Endodermal cell (in vitro differentiated cells): Measurements from ENCODE around the gene PPFIA3. TPM values are rescaled to one million over a fixed set of nuclear protein-coding genes. Genes with fewer than 3 reads are reported as not detected.

ENCODE experiments used
- DNase-seq: peaks from one replicate; pipeline ENCODE4 v3.0.0-alpha.2; 2017
- H3K27ac ChIP-seq: 2 replicates; pipeline ENCODE4 v1.5.1; 2013; ENCODE audit warnings: mild to moderate bottlenecking, low read depth, low read length, moderate library complexity
- H3K27me3 ChIP-seq: 2 replicates; pipeline ENCODE4 v1.6.1; 2013; ENCODE audit warnings: mild to moderate bottlenecking, low read length, moderate library complexity; ENCODE audit not compliant: insufficient read depth, control insufficient read depth, poor library complexity, severe bottlenecking
- H3K36me3 ChIP-seq: 2 replicates; pipeline ENCODE4 v1.7.0; 2013; ENCODE audit warnings: mild to moderate bottlenecking, low read length, moderate library complexity; ENCODE audit not compliant: control insufficient read depth, insufficient read depth
- H3K4me1 ChIP-seq: one replicate; pipeline ENCODE4 v1.7.0; 2013; ENCODE audit warnings: low read length; ENCODE audit not compliant: control insufficient read depth, insufficient read depth
- H3K4me3 ChIP-seq: 2 replicates; pipeline ENCODE4 v1.5.1; 2013; ENCODE audit warnings: mild to moderate bottlenecking, low read length, moderate library complexity
- H3K9ac ChIP-seq: 2 replicates; pipeline ENCODE4 v1.6.1; 2013; ENCODE audit warnings: mild to moderate bottlenecking, low read length, moderate library complexity; ENCODE audit not compliant: poor library complexity, severe bottlenecking; ENCODE audit errors: extremely low read depth
- H3K9me3 ChIP-seq: 2 replicates; pipeline ENCODE4 v1.6.1; 2013; ENCODE audit warnings: mild to moderate bottlenecking, low read length, moderate library complexity; ENCODE audit not compliant: control insufficient read depth
- H3K27ac Mint-ChIP-seq: 2 replicates; pipeline ENCODE4 v1.8.0; 2020; ENCODE audit warnings: mixed read lengths
- H3K27me3 Mint-ChIP-seq: 2 replicates; pipeline ENCODE4 v1.8.0; 2021; ENCODE audit warnings: mild to moderate bottlenecking, mixed read lengths; ENCODE audit not compliant: insufficient read depth
- H3K36me3 Mint-ChIP-seq: 2 replicates; pipeline ENCODE4 v1.8.0; 2020; ENCODE audit warnings: low read depth, mixed read lengths
- H3K4me1 Mint-ChIP-seq: 2 replicates; pipeline ENCODE4 v1.8.0; 2020; ENCODE audit warnings: mixed read lengths
- H3K4me3 Mint-ChIP-seq: 2 replicates; pipeline ENCODE4 v1.8.0; 2020; ENCODE audit warnings: mild to moderate bottlenecking, moderate library complexity, mixed read lengths
- H3K9me3 Mint-ChIP-seq: 2 replicates; pipeline ENCODE4 v1.8.0; 2020; ENCODE audit warnings: mild to moderate bottlenecking, mixed read lengths
- WGBS, 2 experiments: methylation state at CpG; one replicate each; pipeline versions ENCODE4 v1.1.5 to v1.1.7; 2013; ENCODE audit warnings: missing lambda C conversion rate in 2 of 2, mixed read lengths in 1 of 2; ENCODE audit not compliant: insufficient coverage in 1 of 2, insufficient read length in 1 of 2; 5-methylcytosine and 5-hydroxymethylcytosine counted together
- total RNA-seq, 2 donors: library from RNA; stranded (reverse); fragmentation: NEBNext Ultra II Directional in 1 of 2; extraction: Animal tissue kit (Norgen Biotek cat#: 25700) in 1 of 2; gene quantifications; 2 replicates in 1 of 2; 3 replicates in 1 of 2; pipeline ENCODE4 v1.2.1, GENCODE V29; 2021
- TF ChIP-seq, protein P1 (sequence below): fragments of 200-600 bp; sonication (generic); conservative IDR thresholded peaks from 2 replicates; pipeline ENCODE4 v1.5.0; 2021; ENCODE audit warnings: antibody characterized with exemption, mild to moderate bottlenecking

PPFIA3 gene
- total RNA-seq, 2 donors from 2014 or later, result 7.4 to 16.5 TPM

DNA sequence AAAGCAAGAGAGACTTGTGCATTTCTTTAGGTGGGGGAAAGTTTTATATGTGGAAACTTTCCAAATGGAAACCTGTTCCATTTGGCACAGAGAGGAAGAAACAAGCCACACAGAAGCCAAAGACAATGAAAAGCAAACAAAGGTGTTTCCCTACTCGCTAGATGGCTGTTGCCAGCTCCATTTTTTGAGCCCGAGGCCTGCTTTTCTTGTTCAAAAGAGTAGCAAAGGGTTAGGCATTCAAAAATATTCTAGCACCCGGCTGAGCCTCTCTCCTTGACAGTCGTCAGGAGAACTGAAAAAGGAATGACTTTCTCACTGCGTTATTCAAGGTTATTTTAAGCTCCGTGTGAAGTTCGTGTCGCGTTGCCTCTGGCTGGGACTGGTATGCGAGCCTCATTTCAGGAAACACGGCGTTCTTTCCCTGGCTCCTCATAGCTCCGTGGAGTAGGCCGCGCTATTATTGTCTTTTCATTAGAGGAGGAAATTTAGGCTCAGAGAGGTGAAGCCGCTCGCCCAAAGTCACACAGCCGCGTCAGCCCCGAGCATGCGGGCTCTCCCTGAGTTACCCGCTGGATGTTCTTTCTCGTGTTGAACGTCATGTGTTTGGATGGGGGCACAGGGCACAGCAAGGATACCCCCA lies 45.9 kb downstream of the PPFIA3 start:
- H3K9ac ChIP-seq, result no peak overlapping the region
- no peaks in the 10 kb centered on the region for H3K36me3 ChIP-seq
- TF ChIP-seq, protein P1, sequence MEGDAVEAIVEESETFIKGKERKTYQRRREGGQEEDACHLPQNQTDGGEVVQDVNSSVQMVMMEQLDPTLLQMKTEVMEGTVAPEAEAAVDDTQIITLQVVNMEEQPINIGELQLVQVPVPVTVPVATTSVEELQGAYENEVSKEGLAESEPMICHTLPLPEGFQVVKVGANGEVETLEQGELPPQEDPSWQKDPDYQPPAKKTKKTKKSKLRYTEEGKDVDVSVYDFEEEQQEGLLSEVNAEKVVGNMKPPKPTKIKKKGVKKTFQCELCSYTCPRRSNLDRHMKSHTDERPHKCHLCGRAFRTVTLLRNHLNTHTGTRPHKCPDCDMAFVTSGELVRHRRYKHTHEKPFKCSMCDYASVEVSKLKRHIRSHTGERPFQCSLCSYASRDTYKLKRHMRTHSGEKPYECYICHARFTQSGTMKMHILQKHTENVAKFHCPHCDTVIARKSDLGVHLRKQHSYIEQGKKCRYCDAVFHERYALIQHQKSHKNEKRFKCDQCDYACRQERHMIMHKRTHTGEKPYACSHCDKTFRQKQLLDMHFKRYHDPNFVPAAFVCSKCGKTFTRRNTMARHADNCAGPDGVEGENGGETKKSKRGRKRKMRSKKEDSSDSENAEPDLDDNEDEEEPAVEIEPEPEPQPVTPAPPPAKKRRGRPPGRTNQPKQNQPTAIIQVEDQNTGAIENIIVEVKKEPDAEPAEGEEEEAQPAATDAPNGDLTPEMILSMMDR, result no peak
- H3K27me3 ChIP-seq, result no peaks in the 10 kb centered on the region
- DNase-seq, result no peak
- Mint-ChIP-seq H3K4me1 (no peaks in the 10 kb centered on the region), H3K4me3 (no peak overlapping the region), H3K27ac (no peak overlapping the region), H3K27me3 (peaks cover 8% of the 10 kb centered on the region), H3K36me3 (peaks cover 3% of the 10 kb centered on the region), H3K9me3 (no peaks in the 10 kb centered on the region)
- 88 to 90% methylated on average over 21 to 24 of the region's 24 CpGs for WGBS, 2 experiments
- no peaks in the 10 kb centered on the region for H3K4me1 ChIP-seq
- no peak overlapping the region for H3K4me3 ChIP-seq
- no peak overlapping the region for H3K27ac ChIP-seq
- H3K9me3 ChIP-seq, result no peaks in the 10 kb centered on the region

DNA sequence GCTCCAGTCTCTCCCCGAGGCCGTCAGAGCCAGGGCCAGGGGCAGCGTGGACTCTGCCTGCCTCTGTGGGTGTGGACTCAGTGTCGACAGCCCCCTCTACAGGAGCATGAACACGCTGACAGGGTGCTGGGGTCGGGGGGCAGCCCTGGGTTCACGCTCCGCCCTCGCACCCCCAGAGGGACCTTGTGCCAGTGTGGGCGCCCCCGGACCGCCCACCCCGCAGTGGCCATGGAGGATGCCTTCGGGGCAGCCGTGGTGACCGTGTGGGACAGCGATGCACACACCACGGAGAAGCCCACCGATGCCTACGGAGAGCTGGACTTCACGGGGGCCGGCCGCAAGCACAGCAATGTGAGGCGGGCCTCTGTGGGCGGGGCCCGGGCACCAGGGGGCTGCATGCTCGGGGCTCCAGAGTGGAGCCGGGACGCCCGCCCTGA lies 46.5 kb downstream of the PPFIA3 start:
- Mint-ChIP-seq H3K27me3 (peaks cover 8% of the 10 kb centered on the region), H3K27ac (no peak overlapping the region), H3K9me3 (no peaks in the 10 kb centered on the region), H3K4me1 (no peaks in the 10 kb centered on the region), H3K4me3 (no peak overlapping the region), H3K36me3 (peaks cover 7% of the 10 kb centered on the region)
- TF ChIP-seq, protein P1, result peak; percentile 39
- Histone ChIP-seq H3K36me3 (peaks cover 6% of the 10 kb centered on the region), H3K9me3 (no peaks in the 10 kb centered on the region), H3K4me3 (no peak overlapping the region), H3K9ac (no peak overlapping the region), H3K27ac (no peak overlapping the region), H3K27me3 (no peaks in the 10 kb centered on the region), H3K4me1 (no peaks in the 10 kb centered on the region)
- WGBS, 2 experiments, result 81 to 86% methylated on average over 22 to 30 of the region's 30 CpGs
- DNase-seq, result peak; percentile 61

DNA sequence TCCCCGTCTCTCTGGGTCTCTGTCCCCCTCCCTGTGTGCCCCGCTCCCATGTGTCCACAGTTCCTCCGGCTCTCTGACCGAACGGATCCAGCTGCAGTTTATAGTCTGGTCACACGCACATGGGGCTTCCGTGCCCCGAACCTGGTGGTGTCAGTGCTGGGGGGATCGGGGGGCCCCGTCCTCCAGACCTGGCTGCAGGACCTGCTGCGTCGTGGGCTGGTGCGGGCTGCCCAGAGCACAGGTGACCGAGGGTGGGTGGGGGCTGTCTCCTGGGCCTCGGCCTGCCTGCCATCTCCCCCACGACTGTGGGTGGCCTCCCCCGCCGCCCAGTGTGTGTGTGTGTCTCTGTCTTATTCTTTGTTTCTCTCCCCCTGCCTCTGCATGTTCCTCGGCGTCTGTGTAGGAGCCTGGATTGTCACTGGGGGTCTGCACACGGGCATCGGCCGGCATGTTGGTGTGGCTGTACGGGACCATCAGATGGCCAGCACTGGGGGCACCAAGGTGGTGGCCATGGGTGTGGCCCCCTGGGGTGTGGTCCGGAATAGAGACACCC lies 48.6 kb downstream of the PPFIA3 start:
- Histone ChIP-seq H3K9me3 (no peaks in the 10 kb centered on the region), H3K9ac (no peak overlapping the region), H3K4me3 (no peak overlapping the region), H3K27ac (no peak overlapping the region), H3K27me3 (no peaks in the 10 kb centered on the region), H3K4me1 (no peaks in the 10 kb centered on the region), H3K36me3 (peaks cover 10% of the 10 kb centered on the region)
- Mint-ChIP-seq H3K36me3 (peaks cover 12% of the 10 kb centered on the region), H3K27ac (no peak overlapping the region), H3K9me3 (no peaks in the 10 kb centered on the region), H3K4me3 (no peak overlapping the region), H3K27me3 (peaks cover 8% of the 10 kb centered on the region), H3K4me1 (no peaks in the 10 kb centered on the region)
- no peak for DNase-seq
- 84 to 86% methylated on average over 5 to 25 of the region's 25 CpGs for WGBS, 2 experiments
- TF ChIP-seq, protein P1, result no peak
